GM12878 (cell line): ENCODE data around the gene COL23A1. TPM values are rescaled to one million over a fixed set of nuclear protein-coding genes. Genes with fewer than 3 reads are reported as not detected.

Experiments used
- ATAC-seq: fragments of 200-7000 bp; cut with Tn5 transposase; 3 replicates; pipeline ENCODE4 v1.9.1; 2020; ENCODE audit warnings: mild to moderate bottlenecking, moderate library complexity
- BruUV-seq: library from RNA; stranded (reverse); fragments of 400-500 nt; replicated peaks from 2 replicates; lab custom pipeline; 2021; lab: Mats Ljungman, UMichigan
- CTCF ChIA-PET: fragments of 300-600 bp; sonication (Branson Sonifier 250); formaldehyde crosslinking; extraction: SDS; loops from one replicate; lab custom pipeline; 2021; ENCODE audit warnings: inconsistent platforms; lab: Yijun Ruan, JAX
- POLR2A ChIA-PET: fragments of 350-600 bp; formaldehyde crosslinking; extraction: SDS; loops from one replicate; lab custom pipeline; 2021; ENCODE audit warnings: inconsistent platforms; lab: Charles Lee
- RAD21 ChIA-PET: fragments of 300-600 bp; sonication (Branson Sonifier 250); formaldehyde crosslinking; loops from one replicate; lab custom pipeline; 2023; ENCODE audit warnings: antibody characterized with exemption; ENCODE audit not compliant: unreplicated experiment; lab: Charles Lee
- SMC1A ChIA-PET: fragments of 300-600 bp; sonication (Branson Sonifier 250); formaldehyde crosslinking; loops from one replicate; lab custom pipeline; 2023; ENCODE audit not compliant: unreplicated experiment, uncharacterized antibody; lab: Charles Lee
- DNase-seq: peaks from one replicate; pipeline ENCODE4 v3.0.0-alpha.2; 2011; ENCODE audit warnings: low read depth, low spot score
- FAIRE-seq: peaks from 3 replicates; lab custom pipeline; 2011; peaks lifted over from hg19 to GRCh38; lab: Jason Lieb, UNC
- H2AFZ ChIP-seq: 2 replicates; pipeline ENCODE4 v1.6.0; 2011; ENCODE audit warnings: low read depth, low read length, control low read depth; ENCODE audit not compliant: control insufficient read depth
- H3K27ac ChIP-seq: 2 replicates; pipeline ENCODE4 v1.5.1; 2011; ENCODE audit warnings: control low read depth; ENCODE audit not compliant: control insufficient read depth, insufficient read depth
- H3K27me3 ChIP-seq, 2 experiments: replicated peaks in 1 of 2; 2 replicates each; pipeline versions ENCODE4 v1.6.0 to v1.6.1; 2011; ENCODE audit warnings: low read length in 1 of 2; ENCODE audit not compliant: control insufficient read depth in 2 of 2, insufficient read depth in 2 of 2
- H3K36me3 ChIP-seq, 2 experiments: 2 replicates each; pipeline ENCODE4 v1.5.1; 2011; ENCODE audit warnings: low read length in 1 of 2; ENCODE audit not compliant: control insufficient read depth in 2 of 2, insufficient read depth in 2 of 2
- H3K4me1 ChIP-seq: 2 replicates; pipeline ENCODE4 v1.6.1; 2011; ENCODE audit warnings: mild to moderate bottlenecking, low read length, moderate library complexity, mixed read lengths; ENCODE audit not compliant: control insufficient read depth, insufficient read depth
- H3K4me2 ChIP-seq: 2 replicates; pipeline ENCODE4 v1.6.0; 2011; ENCODE audit warnings: control low read depth; ENCODE audit not compliant: control insufficient read depth, insufficient read depth
- H3K4me3 ChIP-seq: fragments of 200-600 bp; sonication (generic); 2 replicates; pipeline ENCODE4 v1.5.1; 2016
- H3K79me2 ChIP-seq: 2 replicates; pipeline ENCODE4 v1.6.0; 2011; ENCODE audit warnings: low read length; ENCODE audit not compliant: control insufficient read depth, insufficient read depth
- H3K9ac ChIP-seq: 2 replicates; pipeline ENCODE4 v1.8.0; 2011; ENCODE audit warnings: low read length, control low read depth, mixed read lengths; ENCODE audit not compliant: control insufficient read depth, insufficient read depth
- H3K9me3 ChIP-seq: replicated peaks from 3 replicates; pipeline ENCODE4 v1.5.1; 2011; ENCODE audit warnings: mild to moderate bottlenecking, low read length; ENCODE audit not compliant: control insufficient read depth, insufficient read depth
- H4K20me1 ChIP-seq: 2 replicates; pipeline ENCODE4 v1.6.0; 2011; ENCODE audit not compliant: control insufficient read depth, insufficient read depth
- BCL11A ChIP-seq: IDR thresholded peaks from 2 replicates; pipeline ENCODE4 v1.6.1; 2011; ENCODE audit warnings: low read depth, low read length
- CHD4 ChIP-seq: fragments of 200-600 bp; sonication (generic); IDR thresholded peaks from 2 replicates; pipeline ENCODE4 v1.6.1; 2016; ENCODE audit warnings: mild to moderate bottlenecking
- CREB1 ChIP-seq: IDR thresholded peaks from 2 replicates; pipeline ENCODE4 v1.6.1; 2012; ENCODE audit warnings: low read depth, mild to moderate bottlenecking, inconsistent platforms
- EED ChIP-seq: sonication (generic); IDR thresholded peaks from 2 replicates; pipeline ENCODE4 v1.6.1; 2016; ENCODE audit warnings: antibody characterized with exemption, low read depth
- HCFC1 ChIP-seq: fragments of 150-350 bp; IDR thresholded peaks from 2 replicates; pipeline ENCODE4 v1.6.1; 2014; ENCODE audit warnings: low read length
- HDAC2 ChIP-seq: fragments of 200-600 bp; sonication (generic); IDR thresholded peaks from 2 replicates; pipeline ENCODE4 v1.6.1; 2017
- IKZF2 ChIP-seq, 2 experiments: fragments of 450-650 bp; IDR thresholded peaks; 2 replicates each; pipeline ENCODE4 v1.6.1; 2017; ENCODE audit warnings: mild to moderate bottlenecking in 2 of 2, moderate library complexity in 2 of 2
- MEF2B ChIP-seq: fragments of 450-650 bp; IDR thresholded peaks from 2 replicates; pipeline ENCODE4 v1.6.1; 2018; ENCODE audit warnings: mild to moderate bottlenecking, moderate library complexity; ENCODE audit not compliant: partially characterized antibody, poor library complexity, severe bottlenecking
- MYC ChIP-seq: IDR thresholded peaks from 2 replicates; pipeline ENCODE4 v1.6.1; 2011; ENCODE audit warnings: mild to moderate bottlenecking, low read length, moderate library complexity, inconsistent platforms; ENCODE audit not compliant: insufficient read depth, insufficient replicate concordance, insufficient read length, severe bottlenecking
- NFYB ChIP-seq: IDR thresholded peaks from 2 replicates; pipeline ENCODE4 v1.6.1; 2011; ENCODE audit warnings: low read depth, mild to moderate bottlenecking, low read length, improper control_type of control experiment, moderate library complexity; ENCODE audit not compliant: insufficient read depth
- PAX5 ChIP-seq: IDR thresholded peaks from 2 replicates; pipeline ENCODE4 v1.6.1; 2011; ENCODE audit warnings: low read depth, low read length, borderline replicate concordance
- RAD51 ChIP-seq: fragments of 450-650 bp; IDR thresholded peaks from 2 replicates; pipeline ENCODE4 v1.6.1; 2016; ENCODE audit warnings: moderate library complexity, mild to moderate bottlenecking, inconsistent platforms
- RBBP5 ChIP-seq: fragments of 200-600 bp; sonication (generic); conservative IDR thresholded peaks from 2 replicates; pipeline ENCODE4 v1.6.1; 2016
- ZBTB40 ChIP-seq: fragments of 450-650 bp; IDR thresholded peaks from 2 replicates; pipeline ENCODE4 v1.6.1; 2016; ENCODE audit warnings: mild to moderate bottlenecking, moderate library complexity, borderline replicate concordance
- WGBS: methylation state at CpG from one replicate; pipeline ENCODE4 v1.1.6; 2016; ENCODE audit warnings: low lambda C conversion rate; ENCODE audit not compliant: insufficient replicate concordance, insufficient coverage; ENCODE audit errors: missing lambda C conversion rate; 5-methylcytosine and 5-hydroxymethylcytosine counted together
- in situ Hi-C: fragments of 300-500 bp; cut with MboI; formaldehyde crosslinking; loops from 9 replicates; pipeline ENCODE4 v1.14.3; 2018; ENCODE audit warnings: mixed read lengths
- intact Hi-C: fragments of 100-400 bp; cut with micrococcal nuclease; formaldehyde crosslinking; loops from one replicate; pipeline ENCODE4 v1.14.2; 2022; ENCODE audit not compliant: unreplicated experiment
- polyA plus RNA-seq, 11 experiments: library from polyadenylated mRNA; depleted of rRNA in 4 of 11; unstranded in 6 of 11; stranded (reverse) in 5 of 11; fragments of >200 nt; fragmentation: Nextera tagmentation in 4 of 11; fragmentation: Illumina TruSeq in 1 of 11; extraction: Ambion mirVana in 4 of 11; extraction: Trizol in 1 of 11; gene quantifications; 1 replicate in 1 of 11; 2 replicates in 10 of 11; pipeline versions ENCODE4 v1.2.1 to v1.2.3, GENCODE V29; 2011 to 2016; ENCODE audit warnings: inconsistent platforms in 2 of 11, missing spikeins in 2 of 11, low read depth in 1 of 11
- total RNA-seq, 4 experiments: library from RNA; depleted of rRNA in 3 of 4; stranded (reverse); fragments of >200 nt in 3 of 4; fragmentation: Illumina TruSeq in 1 of 4; extraction: Trizol in 1 of 4; gene quantifications; 2 replicates each; pipeline versions ENCODE4 v1.2.1 to v1.2.3, GENCODE V29; 2013 to 2021
- TF ChIP-seq, protein P1 (sequence below): fragments of 450-650 bp; IDR thresholded peaks from 2 replicates; pipeline ENCODE4 v1.6.1; 2017; ENCODE audit warnings: low read depth, mild to moderate bottlenecking, moderate library complexity

Gene COL23A1
- total and polyA plus RNA-seq, 10 of the 15 experiments (the other 5 are each of a cell fraction or from before 2014, with no cell fraction given): 0.03 to 0.83 (median 0.09) TPM; not detected in 5

GRCh38 chr5:178279026-178279722, 311.0 kb downstream of the COL23A1 start:
- TF ChIP-seq BCL11A (no peak), RBBP5 (no peak), MYC (no peak), HDAC2 (no peak), ZBTB40 (no peak), NFYB (no peak), HCFC1 (no peak), CHD4 (no peak), MEF2B (no peak), RAD51 (no peak), PAX5 (no peak), EED (no peak), CREB1 (no peak), IKZF2 (IDR thresholded peaks at IDR 0.05) (no peak)
- TF ChIP-seq, protein P1, sequence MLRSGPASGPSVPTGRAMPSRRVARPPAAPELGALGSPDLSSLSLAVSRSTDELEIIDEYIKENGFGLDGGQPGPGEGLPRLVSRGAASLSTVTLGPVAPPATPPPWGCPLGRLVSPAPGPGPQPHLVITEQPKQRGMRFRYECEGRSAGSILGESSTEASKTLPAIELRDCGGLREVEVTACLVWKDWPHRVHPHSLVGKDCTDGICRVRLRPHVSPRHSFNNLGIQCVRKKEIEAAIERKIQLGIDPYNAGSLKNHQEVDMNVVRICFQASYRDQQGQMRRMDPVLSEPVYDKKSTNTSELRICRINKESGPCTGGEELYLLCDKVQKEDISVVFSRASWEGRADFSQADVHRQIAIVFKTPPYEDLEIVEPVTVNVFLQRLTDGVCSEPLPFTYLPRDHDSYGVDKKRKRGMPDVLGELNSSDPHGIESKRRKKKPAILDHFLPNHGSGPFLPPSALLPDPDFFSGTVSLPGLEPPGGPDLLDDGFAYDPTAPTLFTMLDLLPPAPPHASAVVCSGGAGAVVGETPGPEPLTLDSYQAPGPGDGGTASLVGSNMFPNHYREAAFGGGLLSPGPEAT: no peak
- TF ChIP-seq, all 136 proteins: peak for 0
- H3K4me1 ChIP-seq: no peaks in the 10 kb centered on the region
- H3K27me3 ChIP-seq: no peaks in the 10 kb centered on the region
- H3K4me3 ChIP-seq: no peak overlapping the region
- no peaks in the 10 kb centered on the region for H3K36me3 ChIP-seq
- H3K4me2 ChIP-seq: no peak overlapping the region
- WGBS: 56% methylated on average over 13 of the region's 14 CpGs
- no TSS peak for BruUV-seq
- intact Hi-C loops: no loop called here
- RAD21 ChIA-PET: no interaction called here
- in situ Hi-C loops: loop anchor here (5.0 kb wide), 2 partner anchors 273 to 1218 kb away; no protein-coding TSS in a partner anchor
- POLR2A ChIA-PET: no interaction called here
- H3K9ac ChIP-seq: no peak overlapping the region
- ATAC-seq (no peak), FAIRE-seq (no peak), DNase-seq (no peak)
- peaks cover 4% of the 10 kb centered on the region; the same call in 2 of the 3 replicates for H3K9me3 ChIP-seq
- no peak overlapping the region for H3K27ac ChIP-seq
- H2AFZ ChIP-seq: no peak overlapping the region
- H3K79me2 ChIP-seq: no peaks in the 10 kb centered on the region
- CTCF ChIA-PET: interaction anchor here (0.6 to 2.7 kb wide), 7 partner anchors 205 to 1214 kb away, joined by 3 to 10 read pairs (median 5); no protein-coding TSS in a partner anchor
- H4K20me1 ChIP-seq: no peaks in the 10 kb centered on the region
- SMC1A ChIA-PET: no interaction called here
